ENCODE data around the gene MTHFD1. TPM values are rescaled to one million over a fixed set of nuclear protein-coding genes. Genes with fewer than 3 reads are reported as not detected.
A peak's percentile ranks its signal among the peaks of the same experiment; 100 is the strongest.

MTHFD1 gene
- total RNA-seq, 2 donors from 2014 or later = 103 to 116 TPM

DNA sequence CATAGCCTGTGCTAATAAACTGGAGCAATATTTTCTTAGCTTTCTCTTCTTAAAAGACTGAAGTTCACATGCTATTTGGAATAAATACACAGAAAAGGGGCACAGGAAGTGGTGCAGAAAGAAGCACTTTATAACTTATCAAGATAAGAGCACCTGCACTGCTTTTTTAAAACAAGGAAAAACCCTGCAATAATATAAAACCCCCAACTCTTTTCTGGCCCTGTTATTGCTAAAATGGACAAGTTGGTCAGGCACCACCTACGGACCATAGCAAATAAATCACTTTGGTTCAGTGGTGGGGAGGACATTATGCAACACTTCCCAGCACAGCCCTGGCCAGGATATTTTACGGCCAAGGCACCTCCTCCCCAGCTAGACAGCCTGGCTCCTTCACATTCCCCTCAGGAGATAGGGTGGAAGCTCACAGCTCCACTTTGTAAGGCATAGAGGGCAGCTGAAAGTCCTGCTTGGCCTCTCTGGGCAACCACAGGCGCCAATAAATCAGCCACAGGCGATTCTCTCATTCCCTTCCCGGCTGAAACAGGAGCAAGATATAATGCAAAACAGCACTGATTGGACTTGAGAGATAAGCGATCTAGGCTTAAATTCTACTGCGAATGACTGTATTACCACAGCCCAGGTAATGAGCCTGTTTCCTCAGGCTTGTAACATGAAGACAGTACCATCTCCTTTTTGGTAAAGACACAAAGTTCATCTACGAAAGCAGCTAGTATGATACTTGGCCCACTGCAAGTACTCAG, 113.4 kb downstream of the MTHFD1 start:
- no peaks in the 10 kb centered on the region for H3K27me3 ChIP-seq (ENCODE audit: control insufficient read depth, insufficient read depth, low read length, poor library complexity, severe bottlenecking)

DNA sequence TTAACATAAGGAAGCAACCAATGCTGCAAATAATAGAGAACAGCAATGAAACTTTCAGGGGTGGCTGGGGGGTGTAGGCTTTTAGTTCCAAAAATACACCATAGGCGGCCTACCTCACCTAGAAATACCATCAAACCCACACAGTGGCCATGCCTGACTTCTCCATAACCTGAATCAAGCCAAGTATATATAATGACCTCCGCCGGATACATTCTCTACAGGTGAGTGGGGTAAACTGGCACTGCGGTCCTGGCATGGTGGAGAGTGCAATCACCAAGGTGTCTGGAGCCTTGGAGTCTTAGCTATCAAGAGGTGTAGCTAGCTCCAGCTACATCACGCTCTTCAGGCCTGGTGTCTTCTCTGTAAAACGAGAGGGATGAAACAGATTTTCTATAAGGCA, 114.3 kb downstream of the MTHFD1 start:
- H3K4me1 Mint-ChIP-seq = peaks cover 41% of the 10 kb centered on the region
- no peak overlapping the region for H3K27ac ChIP-seq (ENCODE audit: low read depth, low read length)

More for the DNA sequence above, 113.4 kb downstream of the MTHFD1 start:
- H3K4me3 Mint-ChIP-seq = peak overlapping the region; percentile 29
- TF ChIP-seq CTCF (conservative IDR thresholded peaks at IDR 0.05) = peak; percentile 24
- Histone ChIP-seq H3K4me3 (ENCODE audit: low read length) (peak overlapping the region; percentile 93), H3K4me1 (ENCODE audit: control insufficient read depth, insufficient read depth, low read length) (peaks cover 12% of the 10 kb centered on the region), H3K27ac (ENCODE audit: low read depth, low read length) (no peak overlapping the region), H3K36me3 (ENCODE audit: control insufficient read depth, insufficient read depth, low read length) (peaks cover 3% of the 10 kb centered on the region), H3K9me3 (ENCODE audit: control insufficient read depth, low read length) (no peaks in the 10 kb centered on the region), H3K9ac (ENCODE audit: extremely low read depth, low read length, poor library complexity, severe bottlenecking) (no peak overlapping the region)
- no peaks in the 10 kb centered on the region for H3K9me3 Mint-ChIP-seq
- H3K4me1 Mint-ChIP-seq = peaks cover 32% of the 10 kb centered on the region
- H3K27ac Mint-ChIP-seq = no peak overlapping the region
- peaks cover 18% of the 10 kb centered on the region for H3K36me3 Mint-ChIP-seq (ENCODE audit: low read depth)
- H3K27me3 Mint-ChIP-seq (ENCODE audit: insufficient read depth) = no peaks in the 10 kb centered on the region
- DNase-seq = no peak
- WGBS, 2 experiments (ENCODE audit: insufficient coverage in 1 of 2, insufficient read length in 1 of 2) = 78 to 88% methylated on average over 7 to 8 of the region's 8 CpGs

GRCh38 chr14:64502887-64503433, 114.8 kb downstream of the MTHFD1 start:
- H3K27me3 ChIP-seq (ENCODE audit: control insufficient read depth, insufficient read depth, low read length, poor library complexity, severe bottlenecking) = no peaks in the 10 kb centered on the region
- H3K36me3 Mint-ChIP-seq (ENCODE audit: low read depth) = peaks cover 13% of the 10 kb centered on the region
- no peaks in the 10 kb centered on the region for H3K9me3 Mint-ChIP-seq
- peak overlapping the region; percentile 93 for H3K4me3 ChIP-seq (ENCODE audit: low read length)
- peaks cover 46% of the 10 kb centered on the region for H3K4me1 Mint-ChIP-seq
- no peaks in the 10 kb centered on the region for H3K27me3 Mint-ChIP-seq (ENCODE audit: insufficient read depth)
- H3K9me3 ChIP-seq (ENCODE audit: control insufficient read depth, low read length) = no peaks in the 10 kb centered on the region
- peaks cover 3% of the 10 kb centered on the region for H3K36me3 ChIP-seq (ENCODE audit: control insufficient read depth, insufficient read depth, low read length)
- peak; percentile 62 for DNase-seq
- H3K9ac ChIP-seq (ENCODE audit: extremely low read depth, low read length, poor library complexity, severe bottlenecking) = peak overlapping the region; percentile 73
- H3K27ac ChIP-seq (ENCODE audit: low read depth, low read length) = peak overlapping the region; percentile 86
- peak overlapping the region; percentile 91 for H3K27ac Mint-ChIP-seq
- H3K4me1 ChIP-seq (ENCODE audit: control insufficient read depth, insufficient read depth, low read length) = peaks cover 21% of the 10 kb centered on the region
- 7 to 11% methylated on average over 21 to 29 of the region's 29 CpGs for WGBS, 2 experiments (ENCODE audit: insufficient coverage in 1 of 2, insufficient read length in 1 of 2)
- TF ChIP-seq CTCF (conservative IDR thresholded peaks at IDR 0.05) = no peak
- H3K4me3 Mint-ChIP-seq = peak overlapping the region; percentile 80

More for the DNA sequence above, 114.3 kb downstream of the MTHFD1 start:
- Mint-ChIP-seq H3K4me3 (peak overlapping the region; percentile 80), H3K27ac (peak overlapping the region; percentile 91), H3K36me3 (ENCODE audit: low read depth) (peaks cover 17% of the 10 kb centered on the region), H3K27me3 (ENCODE audit: insufficient read depth) (no peaks in the 10 kb centered on the region), H3K9me3 (no peaks in the 10 kb centered on the region)
- TF ChIP-seq CTCF (conservative IDR thresholded peaks at IDR 0.05) = no peak
- Histone ChIP-seq H3K9ac (ENCODE audit: extremely low read depth, low read length, poor library complexity, severe bottlenecking) (peak overlapping the region; percentile 73), H3K4me3 (ENCODE audit: low read length) (peak overlapping the region; percentile 93), H3K4me1 (ENCODE audit: control insufficient read depth, insufficient read depth, low read length) (peaks cover 19% of the 10 kb centered on the region), H3K9me3 (ENCODE audit: control insufficient read depth, low read length) (no peaks in the 10 kb centered on the region), H3K27me3 (ENCODE audit: control insufficient read depth, insufficient read depth, low read length, poor library complexity, severe bottlenecking) (no peaks in the 10 kb centered on the region), H3K36me3 (ENCODE audit: control insufficient read depth, insufficient read depth, low read length) (peaks cover 3% of the 10 kb centered on the region)
- WGBS, 2 experiments (ENCODE audit: insufficient coverage in 1 of 2, insufficient read length in 1 of 2) = 75 to 79% methylated on average over 5 to 6 of the region's 6 CpGs
- no peak for DNase-seq
